ENCODE measurements around the gene BBS9.

BBS9 gene

GRCh38 chr7:33127085-33127484, 2.3 kb upstream of the BBS9 start:
- DNase-seq (ENCODE audit: low read depth): no peak

- no peak for DNase-seq (ENCODE audit: low read depth)
Observed at GRCh38 chr7:33128631-33128989, 754 bp upstream of the BBS9 start.

DNA sequence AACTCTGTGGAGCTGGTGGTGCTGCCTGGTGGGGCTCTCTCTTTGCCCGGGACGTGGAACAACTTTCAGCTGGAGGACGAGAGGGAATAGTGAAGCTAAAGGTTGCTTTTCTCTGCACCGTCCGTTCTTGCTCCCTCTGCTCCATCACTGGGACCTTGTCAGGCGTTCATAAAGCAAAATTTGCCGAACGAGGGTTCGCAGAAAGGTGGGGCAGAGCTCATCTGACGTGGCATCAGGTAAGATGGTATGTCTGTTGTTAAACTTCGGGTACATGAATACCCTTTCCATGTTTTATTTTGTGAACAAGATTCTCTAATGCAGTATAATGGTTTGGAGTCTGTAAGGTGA, 416 bp downstream of the BBS9 start:
- no peak for DNase-seq (ENCODE audit: low read depth)

- DNase-seq (ENCODE audit: low read depth): no peak
Observed at GRCh38 chr7:33130184-33130583, 820 bp downstream of the BBS9 start.

GRCh38 chr7:33137103-33137502, 7.7 kb downstream of the BBS9 start:
- DNase-seq (ENCODE audit: low read depth): no peak

DNA sequence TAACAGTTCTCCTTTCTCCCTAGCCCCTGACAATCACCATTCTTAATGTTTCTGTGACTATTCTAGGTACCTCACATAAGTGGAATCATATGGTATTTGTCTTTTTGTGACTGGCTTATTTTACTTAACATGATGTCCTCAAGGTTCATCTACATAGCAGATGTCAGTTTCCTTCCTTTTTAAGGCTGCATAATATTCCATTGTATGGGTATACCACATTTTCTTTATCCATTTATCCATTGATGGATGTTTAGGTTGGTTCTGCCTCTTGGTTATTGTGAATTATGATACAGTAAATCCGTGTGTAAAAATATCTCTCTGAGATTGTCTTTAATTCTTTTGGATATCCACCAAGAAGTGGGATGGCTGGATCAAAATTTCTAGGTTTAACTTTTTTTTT, 13.2 kb downstream of the BBS9 start:
- no peak for DNase-seq (ENCODE audit: low read depth)

DNA sequence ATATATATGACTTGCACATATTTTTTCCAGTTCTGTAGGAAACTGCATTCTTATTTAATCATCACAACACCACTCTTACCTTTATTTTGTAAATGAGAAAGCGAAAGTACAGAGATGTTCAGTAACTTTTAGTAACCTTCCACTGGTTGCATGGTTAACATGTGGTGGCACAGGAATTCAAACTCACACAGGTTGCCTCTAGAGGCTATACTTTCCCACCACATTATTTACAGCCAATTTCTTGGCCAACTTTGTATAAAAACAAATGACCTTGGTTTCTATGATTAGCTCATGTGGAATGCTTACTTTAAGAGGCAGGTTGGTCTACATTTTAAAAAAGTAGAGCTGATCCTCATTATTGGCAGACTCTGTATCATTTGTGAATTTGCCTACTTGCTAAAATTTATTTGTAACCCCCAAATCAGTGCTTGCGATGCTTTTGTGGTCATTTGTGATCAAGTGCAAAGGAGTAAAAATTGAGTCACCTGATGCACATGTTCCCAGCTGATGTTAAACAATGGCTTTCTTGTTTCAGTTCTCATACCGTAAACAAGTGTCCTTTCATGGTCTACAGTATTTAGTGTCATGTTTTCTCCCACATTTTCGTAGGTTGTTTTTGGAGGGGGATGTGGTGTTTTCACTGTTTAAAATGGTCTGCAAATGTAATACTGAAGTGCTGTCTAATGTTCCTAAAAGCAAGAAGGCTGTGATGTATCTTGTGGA, 14.8 kb downstream of the BBS9 start:
- DNase-seq (ENCODE audit: low read depth): no peak

DNA sequence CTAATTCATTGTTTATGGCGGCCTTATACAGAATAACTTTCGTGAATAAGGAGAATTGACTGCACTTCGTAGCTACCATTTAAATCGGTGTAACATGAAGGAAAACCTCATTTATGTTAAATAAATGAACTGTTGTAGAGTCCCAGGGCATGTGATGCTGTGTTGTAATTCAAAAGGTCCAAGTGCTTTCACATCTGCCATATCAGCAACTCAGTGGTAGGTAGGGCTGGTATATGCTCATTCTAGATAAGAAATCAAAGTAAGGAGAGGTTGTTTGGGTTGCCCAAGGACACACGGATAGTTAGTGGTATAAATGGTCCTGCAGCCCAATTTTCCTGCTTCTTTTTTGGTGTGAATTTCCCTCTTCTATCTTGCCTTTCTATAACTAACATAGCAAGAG, 15.8 kb downstream of the BBS9 start:
- DNase-seq (ENCODE audit: low read depth): no peak

- DNase-seq (ENCODE audit: low read depth): no peak
Observed at GRCh38 chr7:33152087-33152486, 22.7 kb downstream of the BBS9 start.

- no peak for DNase-seq (ENCODE audit: low read depth)
Observed at GRCh38 chr7:33155811-33156210, 26.4 kb downstream of the BBS9 start.

- no peak for DNase-seq (ENCODE audit: low read depth)
Observed at GRCh38 chr7:33156441-33156840, 27.1 kb downstream of the BBS9 start.

GRCh38 chr7:33157311-33157710, 27.9 kb downstream of the BBS9 start:
- DNase-seq (ENCODE audit: low read depth): no peak

DNA sequence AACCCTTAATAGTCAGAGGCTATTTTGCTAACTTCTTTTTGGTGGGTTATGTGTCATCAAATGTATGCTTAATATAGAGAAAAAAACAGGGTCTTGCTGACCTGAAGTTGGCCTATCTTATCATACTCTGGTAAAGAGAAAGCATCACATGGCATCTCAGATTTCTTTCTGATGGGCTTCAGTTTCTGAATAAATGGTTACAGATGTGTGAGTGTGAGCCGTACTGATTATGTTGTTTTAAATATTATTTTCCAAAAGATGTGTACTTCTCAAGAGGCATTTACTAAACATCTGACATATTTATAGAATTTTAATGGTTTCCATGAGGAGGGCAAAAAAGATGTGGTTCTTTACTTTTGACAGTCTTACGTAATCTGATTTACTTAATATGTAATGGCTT, 28.4 kb downstream of the BBS9 start:
- DNase-seq (ENCODE audit: low read depth): no peak

DNA sequence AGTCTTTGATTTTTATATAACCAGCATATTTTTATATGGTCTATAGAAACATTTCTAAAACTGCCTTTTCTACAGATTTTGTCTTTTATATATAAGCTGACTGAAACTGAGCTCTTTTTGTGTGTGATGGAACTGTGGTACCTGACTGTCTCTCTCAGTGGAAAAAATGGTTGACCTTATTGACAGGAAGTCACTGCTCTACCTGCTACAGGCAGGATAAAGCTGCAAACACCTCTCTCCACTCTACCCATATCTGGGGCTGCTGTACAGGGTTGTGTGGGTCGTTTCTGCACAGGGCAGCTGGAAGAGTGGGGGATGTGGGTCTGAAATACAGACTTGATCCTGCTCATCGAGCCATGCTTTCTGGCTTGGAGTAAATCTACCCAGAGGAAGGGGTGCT, 48.5 kb downstream of the BBS9 start:
- no peak for DNase-seq (ENCODE audit: low read depth)

DNA sequence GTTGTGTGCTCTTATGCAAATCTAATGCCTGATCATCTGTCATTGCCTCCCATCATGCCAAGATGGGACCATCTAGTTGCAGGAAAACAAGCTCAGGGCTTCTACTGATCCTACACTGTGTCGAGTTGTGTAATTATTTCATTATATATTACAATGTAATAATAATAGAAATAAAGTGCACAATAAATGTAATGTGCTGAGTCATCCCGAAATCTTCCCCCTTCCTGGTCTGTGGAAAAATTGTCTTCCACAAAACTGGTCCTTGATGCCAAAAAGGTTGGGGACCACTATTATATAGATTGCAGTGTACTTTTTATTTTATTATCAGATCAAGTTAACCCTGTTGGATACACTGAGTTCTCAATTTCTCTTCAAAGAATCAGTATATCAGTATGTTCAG, 50.2 kb downstream of the BBS9 start:
- no peak for DNase-seq (ENCODE audit: low read depth)

- no peak for DNase-seq (ENCODE audit: low read depth)
Observed at GRCh38 chr7:33183504-33183903, 54.1 kb downstream of the BBS9 start.

- DNase-seq (ENCODE audit: low read depth): no peak
Observed at GRCh38 chr7:33184828-33185227, 55.5 kb downstream of the BBS9 start.

DNA sequence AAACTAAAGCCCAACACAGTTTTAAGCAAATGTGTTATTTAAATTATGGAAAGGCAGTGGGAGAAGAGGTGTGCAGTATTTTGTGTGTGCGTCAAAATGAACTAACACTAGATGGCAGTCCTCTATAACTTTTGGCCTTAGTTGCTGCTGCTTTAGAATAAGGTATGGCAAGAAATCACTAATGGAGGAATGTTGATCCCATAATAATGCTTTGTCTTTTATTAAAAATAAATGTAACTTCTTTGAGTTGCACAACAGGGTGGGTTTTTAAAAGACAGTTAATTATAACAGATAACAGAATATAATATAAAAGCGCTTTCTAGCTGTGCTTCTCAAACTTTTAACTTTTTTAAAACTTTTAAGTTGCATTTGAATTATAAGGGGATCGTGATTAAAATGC, 56.4 kb downstream of the BBS9 start:
- no peak for DNase-seq (ENCODE audit: low read depth)

DNA sequence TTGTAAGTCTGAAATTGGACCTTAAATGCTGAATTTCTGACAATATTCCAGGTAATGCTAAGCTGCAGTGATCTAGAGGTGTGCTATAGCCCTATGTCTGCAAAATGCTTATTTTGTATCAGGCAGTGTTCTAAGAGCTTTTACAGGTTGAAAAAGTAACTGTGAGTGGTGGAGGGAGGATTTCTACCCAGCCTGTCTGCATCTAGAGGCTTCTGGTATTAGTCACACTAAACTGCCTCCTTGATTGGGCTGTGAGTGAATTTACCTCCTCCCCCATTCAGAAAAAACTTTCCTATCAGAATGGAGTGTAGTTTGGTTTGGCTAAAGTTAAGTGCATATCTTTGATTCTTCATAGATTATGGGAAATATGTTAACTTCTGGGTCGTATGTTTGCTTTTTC, 56.8 kb downstream of the BBS9 start:
- no peak for DNase-seq (ENCODE audit: low read depth)

DNA sequence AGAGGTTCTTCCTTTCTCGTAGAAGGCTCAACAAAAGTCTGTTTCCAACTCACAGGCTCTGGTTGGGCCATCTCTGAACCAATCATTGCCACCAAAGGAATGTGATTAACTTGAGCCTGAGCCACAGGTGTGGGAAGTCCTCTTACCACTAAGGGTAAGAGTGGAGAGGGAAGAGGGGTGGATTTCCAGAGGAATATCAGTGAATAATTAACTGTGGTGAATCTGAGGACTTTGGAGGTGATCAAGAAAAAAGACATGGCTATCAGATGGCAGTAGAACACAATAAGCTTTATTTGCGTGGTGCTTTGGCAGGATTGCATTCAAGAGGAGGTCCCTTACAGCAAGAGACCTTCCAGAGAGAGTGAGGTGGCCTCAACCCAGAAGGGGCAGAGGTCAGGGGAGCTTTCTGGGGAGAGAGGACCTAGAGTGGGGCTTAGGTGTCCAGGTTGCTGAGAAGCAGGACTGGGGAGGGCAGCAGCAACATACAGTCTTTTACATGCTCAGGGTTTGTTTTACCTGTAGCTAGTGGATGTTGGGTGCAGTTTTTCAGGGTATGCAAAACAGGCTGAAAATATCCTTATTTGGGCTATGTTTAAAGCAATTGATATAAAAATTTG, 61.4 kb downstream of the BBS9 start:
- no peak for DNase-seq (ENCODE audit: low read depth)

DNA sequence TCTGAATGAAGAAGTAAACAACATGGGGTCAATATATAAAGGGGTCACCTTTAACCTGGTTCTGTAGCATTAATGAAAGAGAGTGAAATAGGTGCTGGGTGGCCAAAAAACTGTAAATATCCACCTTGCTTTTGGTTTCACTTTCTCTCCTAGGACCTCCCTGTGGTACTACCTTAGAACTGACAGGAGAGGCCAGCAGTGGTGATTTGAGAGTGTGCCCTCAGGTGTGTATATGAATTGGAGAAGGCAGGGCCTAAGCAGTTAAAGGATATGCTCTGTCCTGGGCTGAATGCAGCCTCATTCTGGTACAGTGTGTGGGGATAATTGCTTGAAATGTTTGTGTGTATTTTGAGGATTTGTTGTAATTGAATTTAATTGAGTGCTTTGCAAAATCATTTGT, 62.0 kb downstream of the BBS9 start:
- no peak for DNase-seq (ENCODE audit: low read depth)

DNA sequence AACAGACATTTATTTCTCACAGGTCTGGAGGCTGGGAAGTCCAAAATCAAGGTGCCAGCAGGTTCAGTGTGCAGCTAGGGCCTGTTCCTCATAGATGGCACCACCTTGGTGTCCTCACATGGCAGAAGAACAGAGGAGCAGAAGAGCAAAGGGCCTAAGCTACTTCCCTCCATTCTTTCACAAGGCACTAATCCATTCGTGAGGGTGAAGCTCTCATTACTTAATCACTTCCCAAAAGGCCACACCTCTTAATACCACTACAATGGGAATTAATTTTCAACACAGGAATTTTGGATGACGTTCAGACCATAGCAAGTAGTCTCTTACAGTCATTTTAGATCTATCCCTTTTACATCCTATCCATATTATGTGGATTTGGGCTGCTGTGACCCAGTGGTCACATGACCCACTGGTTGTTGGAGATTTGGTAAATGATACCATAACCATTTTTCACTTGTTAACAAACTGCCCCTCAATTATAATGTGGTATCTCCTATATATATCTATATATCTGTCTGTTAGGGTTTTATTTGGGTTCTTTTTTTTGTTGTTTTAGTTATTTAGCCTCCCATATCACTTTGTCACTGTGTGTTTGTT, 63.4 kb downstream of the BBS9 start:
- no peak for DNase-seq (ENCODE audit: low read depth)

GRCh38 chr7:33193308-33193864, 64.0 kb downstream of the BBS9 start:
- DNase-seq (ENCODE audit: low read depth): no peak

DNA sequence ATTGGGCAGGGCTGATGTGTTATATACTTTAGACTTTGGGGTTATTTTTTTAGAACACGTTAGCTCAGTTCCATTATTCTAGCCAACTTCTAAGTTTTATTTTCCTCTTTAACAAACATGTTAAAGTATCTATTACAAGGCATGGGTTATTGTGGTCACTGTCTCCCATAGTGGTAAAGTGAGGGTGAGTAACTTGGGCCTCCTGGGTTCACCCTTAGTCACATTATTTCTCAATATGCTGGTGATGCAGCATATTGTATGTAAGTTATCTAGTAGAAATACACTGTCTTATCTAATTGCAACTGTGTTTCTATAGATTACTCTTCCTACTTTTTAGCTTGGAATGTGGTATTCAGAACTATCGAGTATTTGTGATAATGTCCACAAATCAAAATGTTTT, 65.9 kb downstream of the BBS9 start:
- no peak for DNase-seq (ENCODE audit: low read depth)

All from T follicular helper cell (primary cell).